Neural cell (in vitro differentiated cells): ENCODE results near the gene SCUBE1. TPM values are rescaled to one million over a fixed set of nuclear protein-coding genes. Genes with fewer than 3 reads are reported as not detected.

Source experiments
- H2AFZ ChIP-seq: fragments of 200-600, 300-800 bp; sonication (generic), shearing (Covaris generic); 2 replicates; pipeline ENCODE4 v1.6.0; 2014; ENCODE audit warnings: low read depth, mild to moderate bottlenecking, antibody characterized with exemption, low read length, moderate library complexity
- H3F3A ChIP-seq: fragments of 200-600 bp; shearing (Covaris generic); 2 replicates; pipeline ENCODE4 v1.6.1; 2016; ENCODE audit warnings: mild to moderate bottlenecking, moderate library complexity, mixed read lengths, antibody characterized with exemption, low read length; ENCODE audit not compliant: insufficient read depth, poor library complexity, severe bottlenecking
- H3K27ac ChIP-seq: fragments of 200-600, 300-800 bp; sonication (generic), shearing (Covaris generic); 2 replicates; pipeline ENCODE4 v1.5.1; 2014; ENCODE audit warnings: mild to moderate bottlenecking, low read length, moderate library complexity
- H3K27me3 ChIP-seq: fragments of 300-800, 200-600 bp; sonication (generic), shearing (Covaris generic); 2 replicates; pipeline ENCODE4 v1.6.0; 2014; ENCODE audit warnings: mild to moderate bottlenecking, low read depth, low read length, moderate library complexity; ENCODE audit not compliant: insufficient read depth
- H3K36me3 ChIP-seq: fragments of 300-800, 200-600 bp; sonication (generic), shearing (Covaris generic); 2 replicates; pipeline ENCODE4 v1.5.1; 2014; ENCODE audit warnings: mild to moderate bottlenecking, antibody characterized with exemption, low read length, moderate library complexity; ENCODE audit not compliant: insufficient read depth
- H3K4me2 ChIP-seq: fragments of 300-800, 200-600 bp; sonication (generic), shearing (Covaris generic); 2 replicates; pipeline ENCODE4 v1.6.0; 2014; ENCODE audit warnings: mild to moderate bottlenecking, low read length
- H3K4me3 ChIP-seq: fragments of 300-800, 200-600 bp; sonication (generic), shearing (Covaris generic); 2 replicates; pipeline ENCODE4 v1.5.1; 2014; ENCODE audit warnings: mild to moderate bottlenecking, low read length, moderate library complexity
- H3K79me2 ChIP-seq: fragments of 200-600 bp; shearing (Covaris generic); replicated peaks from 2 replicates; pipeline ENCODE4 v1.6.0; 2014; ENCODE audit warnings: mild to moderate bottlenecking, low read length, moderate library complexity; ENCODE audit not compliant: insufficient read depth
- H3K9ac ChIP-seq: fragments of 300-800, 200-600 bp; sonication (generic), shearing (Covaris generic); 2 replicates; pipeline ENCODE4 v1.6.1; 2016; ENCODE audit warnings: mild to moderate bottlenecking, low read length, mixed read lengths
- H3K9me2 ChIP-seq: fragments of 200-600 bp; shearing (Covaris generic); 2 replicates; pipeline ENCODE4 v1.6.1; 2016; ENCODE audit warnings: mild to moderate bottlenecking, low read length, mixed read lengths; ENCODE audit not compliant: insufficient read depth
- H3K9me3 ChIP-seq: fragments of 200-600, 300-800 bp; sonication (generic), shearing (Covaris generic); 2 replicates; pipeline ENCODE4 v1.6.1; 2016; ENCODE audit warnings: mild to moderate bottlenecking, mixed run types, low read length, moderate library complexity, mixed read lengths
- H4K20me1 ChIP-seq: fragments of 200-600 bp; shearing (Covaris generic); 2 replicates; pipeline ENCODE4 v1.6.1; 2016; ENCODE audit warnings: mild to moderate bottlenecking, mixed run types; ENCODE audit not compliant: insufficient read depth
- EP300 ChIP-seq: fragments of 450-650 bp; conservative IDR thresholded peaks from 2 replicates; pipeline ENCODE4 v1.6.1; 2014; ENCODE audit warnings: antibody characterized with exemption, mild to moderate bottlenecking, moderate library complexity; ENCODE audit not compliant: poor library complexity, severe bottlenecking
- EZH2 ChIP-seq: fragments of 200-600, 300-800 bp; shearing (Covaris generic), sonication (generic); IDR thresholded peaks from 2 replicates; pipeline ENCODE4 v1.6.1; 2014; ENCODE audit warnings: antibody characterized with exemption, low read length, borderline replicate concordance, mild to moderate bottlenecking; ENCODE audit not compliant: insufficient read depth, poor library complexity, severe bottlenecking
- MXI1 ChIP-seq: fragments of 450-650 bp; conservative IDR thresholded peaks from 2 replicates; pipeline ENCODE4 v1.6.1; 2014; ENCODE audit warnings: antibody characterized with exemption, mild to moderate bottlenecking; ENCODE audit not compliant: poor library complexity, severe bottlenecking
- POLR2AphosphoS5 ChIP-seq: IDR thresholded peaks from 2 replicates; pipeline ENCODE4 v1.6.1; 2012
- RAD21 ChIP-seq: fragments of 450-650 bp; conservative IDR thresholded peaks from 2 replicates; pipeline ENCODE4 v1.6.1; 2014; ENCODE audit warnings: antibody characterized with exemption, mild to moderate bottlenecking, moderate library complexity
- SMC3 ChIP-seq: fragments of 450-650 bp; conservative IDR thresholded peaks from 2 replicates; pipeline ENCODE4 v1.6.1; 2014; ENCODE audit warnings: antibody characterized with exemption, mild to moderate bottlenecking, moderate library complexity; ENCODE audit not compliant: poor library complexity
- TAF1 ChIP-seq: IDR thresholded peaks from 2 replicates; pipeline ENCODE4 v1.6.1; 2012; ENCODE audit warnings: low read depth
- polyA plus RNA-seq: library from polyadenylated mRNA; depleted of rRNA; stranded (reverse); fragments of >200 nt; gene quantifications from 2 replicates; pipeline ENCODE4 v1.2.3, GENCODE V29; 2014
- TF ChIP-seq, protein P1 (sequence below): fragments of 450-650 bp; IDR thresholded peaks from 2 replicates; pipeline ENCODE4 v1.5.1; 2014; ENCODE audit warnings: antibody characterized with exemption, mild to moderate bottlenecking, moderate library complexity; ENCODE audit not compliant: poor library complexity, severe bottlenecking
- TF ChIP-seq, protein P2 (sequence below): IDR thresholded peaks from 2 replicates; pipeline ENCODE4 v1.6.1; 2012; ENCODE audit warnings: borderline replicate concordance

The SCUBE1 gene
- polyA plus RNA-seq, 1 donor from 2014 or later, result 8.4 TPM

DNA sequence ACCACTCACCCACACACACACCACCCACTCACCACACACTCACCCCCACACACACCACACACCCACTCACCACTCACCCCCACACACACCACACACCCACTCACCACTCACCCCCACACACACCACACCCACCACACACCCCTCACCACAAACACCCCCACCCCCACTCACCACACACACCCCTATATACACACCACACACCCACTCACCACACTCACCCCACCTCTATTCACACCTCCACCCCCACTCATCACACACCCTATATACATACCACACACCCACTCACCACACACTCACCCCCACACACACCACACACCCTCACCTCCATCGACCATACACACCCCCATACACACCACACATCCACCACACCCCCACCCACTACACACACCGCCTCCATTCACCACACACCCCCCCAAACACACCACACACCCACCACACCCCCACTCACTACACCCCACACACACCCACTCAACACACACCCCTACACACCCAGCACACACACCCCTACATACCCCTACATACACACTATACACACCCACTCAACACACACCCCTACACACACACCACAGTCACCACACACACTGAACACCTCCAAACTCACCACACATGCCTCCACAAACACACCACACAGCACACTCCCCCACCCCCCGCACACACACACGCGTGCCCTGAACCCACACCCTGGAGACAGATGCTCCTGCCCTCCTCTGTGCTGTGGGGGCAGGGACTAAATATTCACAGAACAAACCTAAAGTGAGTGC is 137.2 kb downstream of the SCUBE1 start:
- Histone ChIP-seq H3F3A (no peaks in the 10 kb centered on the region), H3K4me3 (no peak overlapping the region), H3K79me2 (no peaks in the 10 kb centered on the region), H4K20me1 (no peaks in the 10 kb centered on the region), H2AFZ (no peak overlapping the region), H3K4me2 (no peak overlapping the region), H3K27me3 (no peaks in the 10 kb centered on the region), H3K27ac (no peak overlapping the region), H3K9me2 (no peaks in the 10 kb centered on the region), H3K9ac (no peak overlapping the region), H3K36me3 (no peaks in the 10 kb centered on the region), H3K9me3 (no peaks in the 10 kb centered on the region)
- TF ChIP-seq, protein P1, sequence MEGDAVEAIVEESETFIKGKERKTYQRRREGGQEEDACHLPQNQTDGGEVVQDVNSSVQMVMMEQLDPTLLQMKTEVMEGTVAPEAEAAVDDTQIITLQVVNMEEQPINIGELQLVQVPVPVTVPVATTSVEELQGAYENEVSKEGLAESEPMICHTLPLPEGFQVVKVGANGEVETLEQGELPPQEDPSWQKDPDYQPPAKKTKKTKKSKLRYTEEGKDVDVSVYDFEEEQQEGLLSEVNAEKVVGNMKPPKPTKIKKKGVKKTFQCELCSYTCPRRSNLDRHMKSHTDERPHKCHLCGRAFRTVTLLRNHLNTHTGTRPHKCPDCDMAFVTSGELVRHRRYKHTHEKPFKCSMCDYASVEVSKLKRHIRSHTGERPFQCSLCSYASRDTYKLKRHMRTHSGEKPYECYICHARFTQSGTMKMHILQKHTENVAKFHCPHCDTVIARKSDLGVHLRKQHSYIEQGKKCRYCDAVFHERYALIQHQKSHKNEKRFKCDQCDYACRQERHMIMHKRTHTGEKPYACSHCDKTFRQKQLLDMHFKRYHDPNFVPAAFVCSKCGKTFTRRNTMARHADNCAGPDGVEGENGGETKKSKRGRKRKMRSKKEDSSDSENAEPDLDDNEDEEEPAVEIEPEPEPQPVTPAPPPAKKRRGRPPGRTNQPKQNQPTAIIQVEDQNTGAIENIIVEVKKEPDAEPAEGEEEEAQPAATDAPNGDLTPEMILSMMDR, result no peak
- TF ChIP-seq POLR2AphosphoS5 (no peak), TAF1 (no peak), RAD21 (no peak), SMC3 (no peak), EP300 (no peak), MXI1 (no peak), EZH2 (no peak)
- TF ChIP-seq, protein P2, sequence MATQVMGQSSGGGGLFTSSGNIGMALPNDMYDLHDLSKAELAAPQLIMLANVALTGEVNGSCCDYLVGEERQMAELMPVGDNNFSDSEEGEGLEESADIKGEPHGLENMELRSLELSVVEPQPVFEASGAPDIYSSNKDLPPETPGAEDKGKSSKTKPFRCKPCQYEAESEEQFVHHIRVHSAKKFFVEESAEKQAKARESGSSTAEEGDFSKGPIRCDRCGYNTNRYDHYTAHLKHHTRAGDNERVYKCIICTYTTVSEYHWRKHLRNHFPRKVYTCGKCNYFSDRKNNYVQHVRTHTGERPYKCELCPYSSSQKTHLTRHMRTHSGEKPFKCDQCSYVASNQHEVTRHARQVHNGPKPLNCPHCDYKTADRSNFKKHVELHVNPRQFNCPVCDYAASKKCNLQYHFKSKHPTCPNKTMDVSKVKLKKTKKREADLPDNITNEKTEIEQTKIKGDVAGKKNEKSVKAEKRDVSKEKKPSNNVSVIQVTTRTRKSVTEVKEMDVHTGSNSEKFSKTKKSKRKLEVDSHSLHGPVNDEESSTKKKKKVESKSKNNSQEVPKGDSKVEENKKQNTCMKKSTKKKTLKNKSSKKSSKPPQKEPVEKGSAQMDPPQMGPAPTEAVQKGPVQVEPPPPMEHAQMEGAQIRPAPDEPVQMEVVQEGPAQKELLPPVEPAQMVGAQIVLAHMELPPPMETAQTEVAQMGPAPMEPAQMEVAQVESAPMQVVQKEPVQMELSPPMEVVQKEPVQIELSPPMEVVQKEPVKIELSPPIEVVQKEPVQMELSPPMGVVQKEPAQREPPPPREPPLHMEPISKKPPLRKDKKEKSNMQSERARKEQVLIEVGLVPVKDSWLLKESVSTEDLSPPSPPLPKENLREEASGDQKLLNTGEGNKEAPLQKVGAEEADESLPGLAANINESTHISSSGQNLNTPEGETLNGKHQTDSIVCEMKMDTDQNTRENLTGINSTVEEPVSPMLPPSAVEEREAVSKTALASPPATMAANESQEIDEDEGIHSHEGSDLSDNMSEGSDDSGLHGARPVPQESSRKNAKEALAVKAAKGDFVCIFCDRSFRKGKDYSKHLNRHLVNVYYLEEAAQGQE, result no peak

DNA sequence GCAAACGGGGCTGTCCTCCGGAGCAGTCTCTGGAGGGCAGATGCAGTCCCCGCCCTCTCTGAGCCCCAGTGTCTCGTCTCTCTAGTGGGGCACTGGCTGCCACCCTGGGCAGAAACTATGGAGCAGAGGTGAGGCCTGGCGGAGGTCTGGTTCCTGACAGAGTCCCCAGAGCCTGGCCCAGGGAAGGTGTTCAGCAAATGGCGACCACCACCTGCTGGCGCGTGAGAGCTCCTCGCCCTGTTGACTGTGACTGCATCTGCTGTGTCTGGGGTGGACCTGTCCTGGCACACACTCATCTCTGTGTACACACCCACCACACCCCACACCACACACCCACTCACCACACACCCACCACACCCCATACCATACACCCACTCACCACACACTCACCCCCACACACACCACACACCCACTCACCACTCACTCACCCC is 137.9 kb downstream of the SCUBE1 start:
- no peak for TF ChIP-seq EP300
- TF ChIP-seq POLR2AphosphoS5, result no peak
- no peak for TF ChIP-seq TAF1
- no peak for TF ChIP-seq SMC3
- TF ChIP-seq, protein P2, result no peak
- TF ChIP-seq RAD21, result no peak
- TF ChIP-seq, protein P1, result no peak
- no peak for TF ChIP-seq EZH2
- no peak for TF ChIP-seq MXI1
- H3K36me3 ChIP-seq, result no peaks in the 10 kb centered on the region
- H4K20me1 ChIP-seq, result no peaks in the 10 kb centered on the region
- H2AFZ ChIP-seq, result no peak overlapping the region
- H3K9me2 ChIP-seq, result no peaks in the 10 kb centered on the region
- H3K27ac ChIP-seq, result no peak overlapping the region
- no peaks in the 10 kb centered on the region for H3K9me3 ChIP-seq
- no peak overlapping the region for H3K9ac ChIP-seq
- no peaks in the 10 kb centered on the region for H3K27me3 ChIP-seq
- no peaks in the 10 kb centered on the region for H3F3A ChIP-seq
- H3K4me3 ChIP-seq, result no peak overlapping the region
- H3K4me2 ChIP-seq, result no peak overlapping the region
- H3K79me2 ChIP-seq, result no peaks in the 10 kb centered on the region
